Limb (tissue), 2 donors: ENCODE measurements around the gene OR52I1.

Experiments
- DNase-seq, 2 donors: peaks; one replicate each; pipeline ENCODE4 v3.0.0-alpha.2; 2016; ENCODE audit errors: extremely low spot score in 2 of 2

OR52I1 gene, protein sequence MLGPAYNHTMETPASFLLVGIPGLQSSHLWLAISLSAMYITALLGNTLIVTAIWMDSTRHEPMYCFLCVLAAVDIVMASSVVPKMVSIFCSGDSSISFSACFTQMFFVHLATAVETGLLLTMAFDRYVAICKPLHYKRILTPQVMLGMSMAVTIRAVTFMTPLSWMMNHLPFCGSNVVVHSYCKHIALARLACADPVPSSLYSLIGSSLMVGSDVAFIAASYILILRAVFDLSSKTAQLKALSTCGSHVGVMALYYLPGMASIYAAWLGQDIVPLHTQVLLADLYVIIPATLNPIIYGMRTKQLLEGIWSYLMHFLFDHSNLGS

DNA sequence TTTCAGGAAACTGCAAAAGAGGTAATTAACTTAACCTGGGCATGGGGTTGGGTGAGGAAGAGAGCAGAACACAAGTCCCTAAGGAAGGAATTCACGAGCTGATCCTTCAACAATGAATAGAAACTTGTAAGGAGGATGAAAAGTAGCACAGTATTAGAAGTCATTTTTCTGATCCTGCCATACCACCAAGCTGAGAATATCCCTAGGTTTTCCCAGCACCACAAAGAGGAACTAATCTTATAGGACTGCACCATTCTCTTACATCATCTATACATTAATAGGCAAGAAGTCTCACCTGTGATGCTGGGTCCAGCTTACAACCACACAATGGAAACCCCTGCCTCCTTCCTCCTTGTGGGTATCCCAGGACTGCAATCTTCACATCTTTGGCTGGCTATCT lies at the start of gene OR52I1:
TSS of gene OR52I1 (plus strand) at position 301 of the 400 bp plus-strand sequence. CDS start at position 301, 0 bp downstream.
- no peak for DNase-seq

DNA sequence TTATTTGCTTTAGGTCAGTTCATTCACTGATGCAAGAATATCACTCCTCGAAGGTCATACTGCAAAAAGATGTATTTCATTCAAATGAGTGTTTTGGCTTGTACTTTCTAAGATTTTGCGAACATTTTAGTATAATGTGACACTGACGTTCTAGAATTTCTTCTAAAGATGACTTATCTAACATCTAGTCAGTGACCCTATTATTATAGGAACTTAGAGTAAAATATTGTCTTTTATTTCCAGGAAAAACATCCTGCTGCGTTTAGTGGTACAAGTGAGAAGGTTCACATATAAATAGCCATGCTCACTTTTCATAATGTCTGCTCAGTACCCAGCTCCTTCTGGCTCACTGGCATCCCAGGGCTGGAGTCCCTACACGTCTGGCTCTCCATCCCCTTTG lies 48.9 kb upstream of the OR52I1 start, which contains the start of gene OR52M1:
TSS of gene OR52M1 (plus strand) at position 301 of the 400 bp plus-strand sequence. CDS start at position 301, 0 bp downstream.
- no peak for DNase-seq

DNA sequence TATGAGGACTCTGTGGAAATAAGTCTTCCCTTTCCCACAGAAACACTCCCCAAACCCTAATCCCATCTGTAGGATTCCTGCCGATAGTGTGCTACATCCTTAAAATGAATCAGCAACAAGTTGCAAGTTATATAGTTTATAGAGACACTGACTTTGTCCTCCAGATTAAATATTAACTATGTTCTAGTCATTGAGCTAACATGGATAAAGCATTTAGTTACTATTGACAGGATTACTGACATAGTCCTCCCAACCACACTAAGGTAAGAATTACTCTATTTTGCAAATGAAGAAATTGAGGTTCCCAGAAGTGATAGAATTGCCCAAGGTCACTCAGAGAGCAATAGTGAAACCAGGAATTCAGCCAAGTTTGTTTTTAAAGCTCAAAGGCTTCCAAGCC lies 47.0 kb upstream of the OR52I1 start:
- DNase-seq = no peak

DNA sequence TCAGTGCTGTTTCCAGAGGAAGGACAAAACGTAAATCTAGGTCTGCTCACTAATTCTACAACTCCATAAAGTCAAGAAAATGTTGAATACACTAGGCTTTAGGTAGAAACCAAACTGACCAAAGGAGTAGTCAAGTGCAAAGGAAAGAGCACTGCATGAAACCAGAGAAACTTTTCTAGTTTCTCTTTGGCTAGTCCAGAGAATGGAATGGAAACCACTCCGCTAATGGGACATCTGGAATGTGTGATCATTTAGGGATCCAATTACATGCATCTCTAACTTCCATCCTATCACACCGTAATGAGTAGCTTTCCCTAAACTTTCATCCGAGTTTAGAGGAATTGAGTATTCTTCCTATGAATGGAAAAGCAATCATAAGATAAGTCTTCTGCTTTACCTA lies 46.4 kb upstream of the OR52I1 start:
- no peak for DNase-seq

DNA sequence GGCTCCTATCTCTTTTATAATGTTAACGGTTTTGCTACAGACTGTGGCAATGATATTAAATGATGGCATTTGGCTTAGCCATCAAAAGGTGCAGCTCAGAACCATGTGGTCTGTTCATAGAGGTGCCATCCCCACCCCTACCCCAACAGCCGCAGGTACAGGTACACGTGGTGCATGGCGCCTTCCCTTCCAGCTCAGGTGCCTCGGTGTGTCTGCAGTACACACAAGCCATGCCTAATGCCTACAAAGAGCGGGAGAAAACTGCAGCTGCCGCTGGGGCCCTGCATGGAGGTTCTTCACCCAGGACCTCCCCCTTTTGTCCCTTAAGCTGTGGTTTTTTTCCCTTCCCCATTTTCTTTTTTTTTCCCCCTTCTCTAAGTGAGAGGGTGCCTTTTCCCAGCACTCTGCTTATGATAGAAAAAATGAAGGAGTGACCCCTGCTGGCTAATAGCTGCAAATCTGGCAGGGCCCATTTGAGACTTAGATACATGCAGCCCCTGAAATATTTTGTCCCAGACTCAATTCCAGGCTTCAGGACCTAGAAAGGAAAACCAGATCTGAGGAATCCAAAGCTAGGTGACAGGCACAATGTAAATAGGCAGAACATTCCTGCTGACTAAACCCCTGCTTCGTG lies 42.4 kb upstream of the OR52I1 start:
- no peak for DNase-seq

DNA sequence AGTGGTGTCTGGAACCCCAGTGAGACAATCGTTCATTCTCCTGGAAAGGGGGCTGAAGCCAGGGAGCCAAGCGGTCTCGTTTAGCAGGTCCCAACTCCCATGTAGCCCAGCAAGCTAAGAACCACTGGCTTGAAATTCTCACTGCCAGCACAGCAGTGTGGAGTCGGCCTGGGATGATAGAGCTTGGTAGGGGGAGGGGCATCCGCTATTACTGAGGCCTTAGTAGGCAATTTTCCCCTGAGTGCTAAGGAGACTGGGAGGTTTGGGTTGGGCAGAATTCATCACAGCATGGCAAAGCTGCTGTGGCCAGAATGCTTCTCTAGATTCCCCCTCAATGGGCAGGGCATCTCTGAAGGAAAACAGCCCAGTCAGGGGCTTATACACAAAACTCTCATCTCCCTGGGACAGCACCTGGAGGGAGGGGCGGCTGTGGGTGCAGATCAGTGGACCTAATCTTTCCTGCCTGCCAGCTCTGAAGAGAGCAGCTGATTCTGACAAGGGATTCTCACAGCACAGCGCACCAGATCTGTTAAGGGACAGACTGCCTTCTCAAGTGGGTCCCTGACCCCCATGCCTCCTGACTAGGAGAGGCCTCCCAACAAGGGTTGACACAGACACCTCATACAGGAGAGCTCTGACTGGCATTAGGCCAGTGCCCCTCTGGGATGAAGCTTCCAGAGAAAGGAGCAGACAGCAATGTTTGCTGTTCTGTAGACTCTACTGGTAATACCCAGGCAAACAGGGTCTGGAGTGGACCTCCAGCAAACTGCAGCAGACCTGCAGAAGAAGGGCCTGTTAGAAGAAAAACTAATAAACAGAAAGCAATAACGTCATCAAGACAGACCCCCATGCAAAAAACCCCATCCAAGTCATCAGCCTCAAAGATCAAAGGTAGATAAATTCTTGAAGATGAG lies 34.1 kb upstream of the OR52I1 start:
- no peak for DNase-seq

DNA sequence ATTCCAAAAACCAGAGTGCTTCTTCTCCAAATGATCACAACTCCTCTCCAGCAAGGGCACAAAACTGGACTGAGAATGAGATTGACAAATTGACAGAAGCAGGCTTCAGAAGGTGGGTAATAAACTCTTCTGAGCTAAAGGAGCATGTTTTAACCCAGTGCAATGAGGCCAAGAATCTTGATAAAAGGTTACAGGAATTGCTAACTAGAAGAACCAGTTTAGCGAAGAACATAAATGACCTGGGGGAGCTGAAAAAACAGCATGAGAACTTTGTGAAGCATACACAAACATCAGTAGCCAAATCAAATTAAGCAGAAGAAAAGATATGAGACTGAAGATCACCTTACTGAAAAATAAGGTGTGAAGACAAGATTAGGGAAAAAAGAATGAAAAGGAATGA lies 33.4 kb upstream of the OR52I1 start:
- no peak for DNase-seq

DNA sequence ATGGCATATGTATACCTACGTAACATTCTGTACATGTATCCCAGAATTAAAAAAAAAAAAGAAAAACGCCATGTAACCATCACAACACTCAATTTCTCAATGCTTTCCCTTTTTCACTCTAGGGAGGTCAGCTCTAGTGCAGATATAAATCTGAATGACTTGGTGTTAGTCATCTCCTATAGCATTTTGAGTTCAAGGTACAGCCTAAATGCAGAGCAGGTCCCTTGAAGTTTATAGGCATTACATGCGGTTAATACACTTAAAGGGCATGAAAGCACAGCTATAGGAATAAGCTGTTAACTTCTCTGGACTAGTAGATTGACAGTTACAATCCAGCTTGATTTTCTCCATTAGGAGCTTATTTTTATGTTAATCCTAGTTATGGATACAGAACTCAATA lies 28.5 kb upstream of the OR52I1 start:
- no peak for DNase-seq

DNA sequence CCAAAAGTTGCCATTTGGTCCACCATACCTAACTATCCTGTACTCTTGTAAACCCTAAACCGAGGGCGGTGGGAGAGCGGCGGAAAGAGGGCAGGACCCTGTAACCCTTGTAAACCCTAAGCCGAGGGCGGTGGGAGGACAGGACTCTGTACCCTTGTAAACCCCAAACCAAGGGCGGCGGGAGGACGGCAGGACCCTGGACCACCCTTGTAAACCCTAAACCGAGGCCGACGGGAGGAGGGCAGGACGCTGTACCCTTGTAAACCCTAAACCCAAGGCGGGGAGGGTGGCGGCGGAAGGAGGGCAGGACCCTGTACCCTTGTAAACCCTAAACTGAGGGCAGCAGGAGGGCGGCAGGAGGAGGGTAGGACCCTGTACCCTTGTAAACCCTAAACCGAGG lies 24.8 kb upstream of the OR52I1 start:
- DNase-seq = no peak

DNA sequence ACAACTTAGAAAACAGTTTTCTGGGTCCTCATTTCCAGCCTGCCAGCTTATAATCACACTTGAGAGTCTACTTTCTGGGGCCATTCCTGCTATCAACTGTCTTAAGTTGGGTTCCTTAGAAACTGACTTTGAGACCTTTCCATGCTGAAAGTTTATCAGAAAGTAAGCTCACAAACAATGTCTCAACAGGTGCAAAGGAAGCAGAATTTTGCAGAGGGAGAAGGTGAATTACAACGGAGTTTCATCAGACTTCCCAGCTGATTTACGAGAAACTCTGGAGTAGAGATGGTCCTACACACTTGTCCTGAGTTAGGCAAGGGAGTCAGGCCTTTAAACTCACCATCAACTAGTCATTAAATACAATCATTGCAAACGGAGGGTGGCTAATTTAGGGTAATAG lies 17.0 kb upstream of the OR52I1 start:
- no peak for DNase-seq

DNA sequence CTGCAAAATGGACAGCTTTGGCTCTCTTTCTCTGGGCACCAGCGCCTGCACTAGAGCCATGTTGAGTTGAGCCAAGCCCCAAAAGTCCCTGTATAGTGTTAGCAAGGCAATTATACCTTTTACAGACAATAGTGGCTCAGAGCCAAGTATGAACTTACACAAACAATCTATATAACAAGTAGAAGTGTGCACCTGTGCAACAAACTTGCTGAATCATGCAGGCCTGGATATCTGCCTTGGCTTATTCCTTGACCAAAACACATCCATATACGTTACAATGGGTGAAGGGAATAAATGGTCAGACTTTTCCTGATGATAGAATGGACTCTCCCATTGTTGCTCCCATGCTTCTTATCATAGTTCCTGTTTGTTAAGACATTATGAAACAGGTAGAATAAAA lies 16.1 kb upstream of the OR52I1 start:
- DNase-seq = no peak

DNA sequence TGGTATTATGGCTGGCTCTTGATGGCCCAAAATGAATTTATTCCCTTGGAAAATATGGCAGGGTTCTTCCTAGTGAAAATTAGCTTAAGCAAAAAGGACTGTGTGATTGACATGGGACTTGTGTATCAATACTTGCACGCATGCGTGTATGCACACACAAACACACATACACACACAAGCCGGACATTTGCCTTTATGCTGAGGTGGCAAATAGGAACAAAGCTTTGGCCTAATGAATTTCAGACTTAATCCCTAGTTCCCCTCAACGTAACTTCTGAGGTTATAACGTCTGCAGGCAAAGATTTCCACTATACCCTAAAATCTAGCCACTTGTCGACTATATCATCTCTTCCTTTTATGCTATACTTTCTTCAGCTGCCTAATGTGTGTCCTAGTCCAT lies 15.2 kb upstream of the OR52I1 start:
- DNase-seq = no peak

DNA sequence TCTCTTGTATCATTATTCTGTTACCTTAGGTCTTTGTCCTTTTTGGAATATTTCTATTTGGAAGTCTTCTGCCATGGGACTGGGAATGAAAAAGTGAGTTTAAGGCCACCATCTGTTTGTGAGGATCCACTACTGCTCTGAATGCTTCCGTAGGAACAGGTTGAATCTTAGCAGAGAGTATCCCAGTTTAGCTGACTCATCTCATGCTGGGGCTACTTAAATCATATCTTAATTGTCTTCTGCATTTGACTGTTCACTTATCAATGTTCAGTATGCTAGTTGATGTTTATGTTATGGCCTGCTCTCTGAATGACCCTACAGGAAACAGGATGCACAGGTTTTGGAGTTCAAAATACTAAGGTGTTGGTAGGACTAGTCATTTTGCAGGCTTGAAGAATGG lies 13.7 kb upstream of the OR52I1 start:
- no peak for DNase-seq

DNA sequence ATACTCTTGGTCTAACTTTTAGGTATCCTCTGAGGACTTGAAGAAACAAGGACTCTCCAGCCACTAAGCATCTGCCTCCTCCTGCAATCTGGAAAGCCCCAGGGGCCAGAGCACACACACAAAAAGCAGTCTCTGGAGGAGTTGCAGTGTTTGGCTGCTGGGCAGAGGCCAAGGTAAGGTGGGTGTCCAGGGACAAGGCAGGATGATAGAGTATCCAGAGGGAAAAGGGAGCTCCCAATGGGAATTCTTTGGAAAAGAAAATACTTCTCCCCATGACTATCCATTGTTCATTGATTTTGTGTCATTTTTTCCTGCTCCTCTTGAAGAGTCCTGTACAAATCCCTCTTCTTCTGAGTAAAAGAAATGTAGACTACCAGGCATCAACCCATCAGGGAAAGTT lies 12.4 kb upstream of the OR52I1 start, which contains the start of gene OR52I2:
TSS of gene OR52I2 (plus strand) at position 301 of the 400 bp plus-strand sequence.
- no peak for DNase-seq

DNA sequence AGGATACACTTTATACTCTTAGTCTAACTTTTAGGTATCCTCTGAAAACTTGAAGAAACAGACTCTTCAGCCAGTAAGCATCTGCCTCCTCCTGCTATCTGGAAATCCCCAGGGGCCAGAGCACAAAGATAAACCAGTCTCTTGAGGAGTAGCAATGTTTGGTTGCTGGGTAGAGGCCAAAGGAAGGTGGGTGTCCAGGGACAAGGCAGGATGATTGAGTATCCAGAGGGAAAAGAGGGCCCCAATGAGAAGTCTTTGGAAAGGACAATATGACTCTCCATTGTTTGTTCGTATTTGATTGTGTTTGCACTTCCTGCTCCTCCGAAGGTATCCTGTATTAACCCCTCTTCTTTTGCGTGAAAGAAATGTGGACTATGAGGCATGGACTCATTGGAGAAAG lies 4.8 kb upstream of the OR52I1 start:
- DNase-seq = no peak

DNA sequence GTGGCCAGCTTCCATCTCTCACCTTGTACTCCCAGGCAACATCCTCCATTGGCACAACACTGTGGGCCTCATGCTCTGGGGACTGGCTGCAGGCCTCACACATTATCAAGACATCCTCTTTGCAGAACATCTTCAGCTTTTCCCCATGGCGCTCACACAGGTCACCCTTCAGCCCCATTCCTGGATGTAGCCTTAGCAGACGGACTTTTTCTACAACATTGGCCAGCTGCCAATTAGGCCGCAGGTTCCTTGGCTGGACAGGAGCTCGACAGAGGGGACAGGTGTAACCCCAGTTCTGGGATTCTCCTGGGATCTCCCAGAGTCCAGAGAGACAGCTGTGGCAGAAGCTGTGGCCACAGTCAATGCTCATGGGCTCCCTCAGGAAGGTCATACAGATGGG lies 11.2 kb downstream of the OR52I1 start:
- DNase-seq = no peak

DNA sequence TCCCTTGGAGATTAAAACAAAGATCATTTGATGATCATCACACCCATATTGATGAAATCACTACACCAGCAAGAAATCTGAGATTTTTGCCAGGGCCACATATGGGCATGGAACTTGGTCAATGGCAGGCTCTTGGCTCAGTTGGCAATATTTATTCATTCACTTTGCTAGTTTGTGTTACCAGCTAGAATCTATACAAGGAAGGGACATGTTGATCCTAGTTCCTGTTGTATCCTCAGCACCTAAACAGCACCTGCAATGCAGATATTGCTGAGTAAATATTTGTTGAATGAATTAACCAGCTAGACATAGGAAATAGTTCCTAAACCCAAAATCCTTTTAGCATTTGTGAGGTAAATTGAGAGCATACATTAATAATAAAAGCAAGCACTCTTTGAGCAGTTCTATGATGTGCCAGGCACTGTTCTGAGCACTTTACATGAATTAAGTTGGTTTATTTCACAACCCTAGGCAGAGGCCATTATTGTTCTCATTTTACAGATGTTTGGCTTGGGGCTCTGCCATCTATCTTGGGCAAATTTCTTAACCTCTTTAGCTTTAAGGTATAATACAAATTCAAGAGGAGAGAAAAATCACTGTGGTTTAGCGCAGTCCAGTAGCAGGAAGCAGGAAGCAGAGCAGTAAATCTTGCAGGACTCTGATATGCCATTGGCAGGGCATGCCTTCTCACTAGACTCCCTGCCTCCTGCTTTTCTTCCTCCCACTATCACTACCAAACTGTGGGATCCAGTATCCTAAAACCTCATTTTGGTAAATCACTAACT lies 12.6 kb downstream of the OR52I1 start:
- no peak for DNase-seq

DNA sequence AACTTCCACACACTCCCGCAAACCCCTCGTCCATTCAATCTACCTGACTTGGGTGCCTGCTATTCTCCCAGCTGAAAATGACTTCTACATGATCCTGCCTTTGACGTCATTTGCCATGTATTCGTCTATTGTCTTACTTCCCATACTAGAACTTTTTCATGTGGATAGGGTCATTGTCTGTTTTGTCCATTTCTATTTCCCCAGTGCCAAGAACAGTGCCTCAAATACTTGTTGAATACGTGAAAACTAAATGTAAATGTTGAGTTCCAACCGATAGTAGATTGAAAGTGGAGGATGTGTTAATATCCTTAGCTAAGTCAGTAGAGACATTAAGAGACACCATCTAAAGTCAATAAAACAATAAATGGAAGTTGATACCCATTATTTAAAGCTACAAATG lies 13.3 kb downstream of the OR52I1 start:
- no peak for DNase-seq

DNA sequence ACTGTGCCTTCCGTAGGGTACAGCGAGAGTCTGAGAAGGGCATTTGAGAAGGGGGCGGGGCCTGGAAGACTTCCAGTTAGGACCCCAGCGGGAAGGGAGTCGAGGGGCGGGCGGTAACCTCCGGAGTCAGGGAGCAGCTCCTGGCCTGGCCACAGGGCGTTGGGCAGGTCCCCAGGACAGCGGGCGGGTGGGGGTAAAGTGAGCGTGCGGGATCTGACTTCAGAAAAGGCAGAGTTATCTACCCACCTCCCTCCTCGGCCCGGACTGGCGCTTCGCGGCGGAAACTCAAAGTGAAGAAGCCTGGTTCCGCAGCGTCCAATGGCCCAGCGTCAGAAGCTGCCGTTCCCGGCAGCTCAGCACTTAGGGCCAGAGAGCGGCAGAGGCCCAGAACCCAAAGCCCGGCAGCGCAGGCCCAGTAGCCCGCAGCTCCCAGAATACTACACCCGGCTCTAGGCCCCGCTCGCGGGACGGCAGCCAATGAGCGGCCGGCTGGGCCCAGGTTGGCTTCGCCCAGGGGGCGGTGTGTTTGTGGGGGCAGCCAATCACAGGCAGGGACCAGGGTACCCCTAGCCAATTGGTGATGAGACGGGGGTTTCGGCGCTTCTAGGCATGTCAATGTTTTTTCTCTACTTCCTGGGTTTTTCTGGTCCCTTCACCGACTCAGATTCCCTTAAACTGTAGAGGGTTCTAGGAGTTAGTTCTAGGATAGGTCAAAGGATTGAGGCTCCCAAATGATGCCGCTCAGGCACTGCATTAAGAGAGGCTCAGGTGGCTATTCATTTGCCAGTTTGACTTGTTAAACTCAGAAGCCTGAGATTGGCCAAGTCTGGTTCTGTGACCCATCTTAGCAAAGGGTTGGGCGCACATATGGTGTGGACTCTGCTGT lies 14.2 kb downstream of the OR52I1 start, which contains the start of gene TRIM68:
TSS of gene TRIM68 (minus strand) at position 451 of the 886 bp plus-strand sequence. CDS start 2,727 bp downstream, outside the sequence.
- peak; percentile 96 to 97 for DNase-seq
